BE2C (cell line): Measurements from ENCODE around the gene SPO11.

Source experiments
- DNase-seq: peaks from one replicate; pipeline ENCODE4 v3.0.0-alpha.2; 2020
- H3K27me3 ChIP-seq: fragments of 250-450 bp; sonication (Bioruptor Pico); 2 replicates; pipeline ENCODE4 v1.5.1; 2020; ENCODE audit warnings: mild to moderate bottlenecking
- H3K36me3 ChIP-seq: fragments of 250-450 bp; sonication (Bioruptor Pico); 2 replicates; pipeline ENCODE4 v1.5.1; 2020; ENCODE audit warnings: mild to moderate bottlenecking
- H3K4me1 ChIP-seq: fragments of 250-450 bp; sonication (Bioruptor Pico); 2 replicates; pipeline ENCODE4 v1.5.1; 2020
- H3K4me3 ChIP-seq: 2 replicates; pipeline ENCODE4 v1.5.1; 2011; ENCODE audit warnings: low read depth, low read length
- H3K9me3 ChIP-seq: fragments of 250-450 bp; sonication (Bioruptor Pico); 2 replicates; pipeline ENCODE4 v1.5.1; 2020
- TF ChIP-seq, protein P1 (sequence below): IDR thresholded peaks from 2 replicates; pipeline ENCODE4 v1.5.1; 2012; ENCODE audit warnings: mild to moderate bottlenecking, low read depth, low read length

The SPO11 gene

GRCh38 chr20:57317789-57318371 lies 11.7 kb upstream of the SPO11 start:
- Histone ChIP-seq H3K4me3 (no peak overlapping the region), H3K36me3 (no peaks in the 10 kb centered on the region), H3K4me1 (no peaks in the 10 kb centered on the region), H3K27me3 (peaks cover 9% of the 10 kb centered on the region), H3K9me3 (no peaks in the 10 kb centered on the region)
- DNase-seq, result no peak
- TF ChIP-seq, protein P1, sequence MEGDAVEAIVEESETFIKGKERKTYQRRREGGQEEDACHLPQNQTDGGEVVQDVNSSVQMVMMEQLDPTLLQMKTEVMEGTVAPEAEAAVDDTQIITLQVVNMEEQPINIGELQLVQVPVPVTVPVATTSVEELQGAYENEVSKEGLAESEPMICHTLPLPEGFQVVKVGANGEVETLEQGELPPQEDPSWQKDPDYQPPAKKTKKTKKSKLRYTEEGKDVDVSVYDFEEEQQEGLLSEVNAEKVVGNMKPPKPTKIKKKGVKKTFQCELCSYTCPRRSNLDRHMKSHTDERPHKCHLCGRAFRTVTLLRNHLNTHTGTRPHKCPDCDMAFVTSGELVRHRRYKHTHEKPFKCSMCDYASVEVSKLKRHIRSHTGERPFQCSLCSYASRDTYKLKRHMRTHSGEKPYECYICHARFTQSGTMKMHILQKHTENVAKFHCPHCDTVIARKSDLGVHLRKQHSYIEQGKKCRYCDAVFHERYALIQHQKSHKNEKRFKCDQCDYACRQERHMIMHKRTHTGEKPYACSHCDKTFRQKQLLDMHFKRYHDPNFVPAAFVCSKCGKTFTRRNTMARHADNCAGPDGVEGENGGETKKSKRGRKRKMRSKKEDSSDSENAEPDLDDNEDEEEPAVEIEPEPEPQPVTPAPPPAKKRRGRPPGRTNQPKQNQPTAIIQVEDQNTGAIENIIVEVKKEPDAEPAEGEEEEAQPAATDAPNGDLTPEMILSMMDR, result no peak

GRCh38 chr20:57319584-57319983 lies 10.0 kb upstream of the SPO11 start:
- no peak overlapping the region for H3K4me3 ChIP-seq
- H3K36me3 ChIP-seq, result no peaks in the 10 kb centered on the region
- no peaks in the 10 kb centered on the region; the same call in 1 of the 2 replicates for H3K27me3 ChIP-seq
- no peaks in the 10 kb centered on the region for H3K9me3 ChIP-seq
- no peak for DNase-seq
- TF ChIP-seq, protein P1, result no peak
- no peaks in the 10 kb centered on the region for H3K4me1 ChIP-seq

DNA sequence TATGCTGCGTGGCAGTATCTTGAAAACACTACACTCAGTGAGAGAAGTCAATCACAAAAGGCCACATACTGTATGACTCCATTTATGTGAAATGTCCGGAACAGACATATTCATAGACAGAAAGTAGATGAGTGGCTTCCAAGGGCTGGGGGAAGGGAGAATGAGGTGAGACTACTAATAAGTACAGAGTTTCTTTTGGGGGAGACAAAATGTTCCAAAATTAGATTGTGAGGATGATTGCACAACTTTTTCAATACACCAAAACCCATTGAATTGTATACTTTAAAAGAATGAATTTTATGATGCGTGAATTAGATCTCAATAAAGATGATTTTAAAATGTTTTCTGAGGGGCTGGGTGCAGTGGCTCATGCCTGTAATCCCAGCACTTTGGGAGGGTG lies 9.2 kb upstream of the SPO11 start:
- DNase-seq, result no peak
- TF ChIP-seq, protein P1, result no peak
- Histone ChIP-seq H3K36me3 (no peaks in the 10 kb centered on the region), H3K9me3 (no peaks in the 10 kb centered on the region), H3K27me3 (no peaks in the 10 kb centered on the region; the same call in 1 of the 2 replicates), H3K4me3 (no peak overlapping the region), H3K4me1 (no peaks in the 10 kb centered on the region)

DNA sequence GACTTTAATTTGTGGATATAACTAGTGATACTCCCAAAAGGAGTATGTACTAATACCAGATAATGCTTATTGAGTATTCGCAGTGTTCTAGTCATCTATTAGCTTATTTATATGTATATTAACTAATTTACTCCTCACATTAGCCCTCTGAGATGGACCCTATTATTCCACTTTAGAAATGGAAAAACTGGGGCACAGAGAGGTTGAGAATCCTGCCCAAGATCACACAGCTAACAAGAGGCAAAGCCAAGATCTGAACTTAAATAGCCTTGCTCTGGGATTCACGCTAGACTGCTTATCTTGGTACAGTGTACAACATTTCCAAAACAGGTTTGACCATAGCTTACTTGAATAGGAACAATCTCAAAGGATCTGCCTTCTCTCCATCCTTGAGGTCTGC lies 8.5 kb upstream of the SPO11 start:
- TF ChIP-seq, protein P1, result no peak
- Histone ChIP-seq H3K36me3 (no peaks in the 10 kb centered on the region), H3K4me1 (no peaks in the 10 kb centered on the region), H3K9me3 (no peaks in the 10 kb centered on the region), H3K27me3 (no peaks in the 10 kb centered on the region; the same call in 1 of the 2 replicates), H3K4me3 (no peak overlapping the region)
- no peak for DNase-seq

DNA sequence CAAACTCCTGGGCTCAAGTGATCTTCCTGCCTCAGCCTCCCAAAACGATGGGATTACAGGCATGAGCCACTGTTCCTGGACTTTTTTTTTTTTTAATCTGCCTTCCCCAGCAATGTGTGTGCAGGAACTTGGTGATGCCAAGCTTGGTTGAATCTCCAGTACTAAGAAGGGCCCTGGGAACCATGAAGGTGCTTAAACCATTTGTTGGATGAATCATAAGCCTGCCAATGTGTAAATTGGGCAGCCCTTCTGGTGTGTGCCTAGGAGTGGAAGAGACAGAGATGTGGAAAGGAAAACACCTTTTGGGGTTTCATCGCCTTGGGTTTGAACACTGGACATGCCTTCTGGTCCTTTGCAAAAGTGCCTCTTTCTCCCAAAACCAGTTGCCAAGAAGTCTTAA lies 7.1 kb upstream of the SPO11 start:
- Histone ChIP-seq H3K9me3 (no peaks in the 10 kb centered on the region), H3K27me3 (no peaks in the 10 kb centered on the region; the same call in 1 of the 2 replicates), H3K36me3 (no peaks in the 10 kb centered on the region), H3K4me1 (no peaks in the 10 kb centered on the region), H3K4me3 (no peak overlapping the region)
- no peak for DNase-seq
- TF ChIP-seq, protein P1, result no peak

DNA sequence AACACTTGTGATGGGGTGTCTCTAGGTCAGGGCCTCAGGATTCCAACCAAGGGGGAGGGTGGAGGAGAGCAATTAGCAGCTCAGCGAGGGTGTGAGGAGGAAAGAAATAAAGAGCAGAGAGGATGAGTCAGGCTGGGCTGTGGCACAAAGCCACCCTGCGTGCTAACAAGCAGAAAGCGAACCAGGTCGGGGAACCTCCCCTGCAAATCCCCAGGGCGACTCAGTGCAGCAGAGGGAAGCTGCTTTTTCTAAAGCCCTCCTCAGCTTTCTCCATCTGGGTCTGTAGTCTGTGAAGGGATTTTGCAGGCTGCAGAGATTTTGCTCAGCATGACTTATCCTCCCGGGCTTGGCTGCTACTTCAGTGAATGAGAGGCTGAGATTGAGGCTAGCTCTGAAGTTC lies 6.6 kb upstream of the SPO11 start:
- Histone ChIP-seq H3K36me3 (no peaks in the 10 kb centered on the region), H3K4me3 (no peak overlapping the region), H3K9me3 (no peaks in the 10 kb centered on the region), H3K27me3 (no peaks in the 10 kb centered on the region; the same call in 1 of the 2 replicates), H3K4me1 (no peaks in the 10 kb centered on the region)
- TF ChIP-seq, protein P1, result no peak
- DNase-seq, result no peak
